IgD-negative memory B cell (primary cell): ENCODE measurements around the gene RASSF4. TPM values are rescaled to one million over a fixed set of nuclear protein-coding genes. Genes with fewer than 3 reads are reported as not detected.

Experiments
- H3K27ac Mint-ChIP-seq, 3 donors: one replicate each; pipeline ENCODE4 v1.8.0; 2020 to 2022; ENCODE audit warnings: mild to moderate bottlenecking in 3 of 3, mixed read lengths in 3 of 3, moderate library complexity in 1 of 3
- H3K27me3 Mint-ChIP-seq: one replicate; pipeline ENCODE4 v1.8.0; 2021; ENCODE audit warnings: mixed read lengths
- H3K36me3 Mint-ChIP-seq: one replicate; pipeline ENCODE4 v1.8.0; 2020; ENCODE audit warnings: mild to moderate bottlenecking, mixed read lengths
- H3K4me1 Mint-ChIP-seq, 3 donors: one replicate each; pipeline ENCODE4 v1.8.0; 2020 to 2022; ENCODE audit warnings: mixed read lengths in 3 of 3, mild to moderate bottlenecking in 1 of 3
- H3K4me3 Mint-ChIP-seq, 4 donors: one replicate each; pipeline ENCODE4 v1.8.0; 2020 to 2022; ENCODE audit warnings: mild to moderate bottlenecking in 4 of 4, mixed read lengths in 4 of 4, moderate library complexity in 3 of 4
- H3K9me3 Mint-ChIP-seq, 3 donors: one replicate each; pipeline ENCODE4 v1.8.0; 2020 to 2021; ENCODE audit warnings: mixed read lengths in 3 of 3, mild to moderate bottlenecking in 1 of 3
- polyA plus RNA-seq: library from polyadenylated mRNA; unstranded; fragments of 300-500 nt; fragmentation: Illumina TruSeq; gene quantifications from one replicate; pipeline ENCODE4 v1.2.3, GENCODE V29; 2021

Gene RASSF4
- polyA plus RNA-seq, 1 donor from 2014 or later = 0.69 TPM

GRCh38 chr10:44978213-44978569 is 18.6 kb downstream of the RASSF4 start:
- Mint-ChIP-seq H3K27me3 (no peaks in the 10 kb centered on the region), H3K27ac (no peak overlapping the region), H3K36me3 (no peaks in the 10 kb centered on the region), H3K4me3 (no peak overlapping the region), H3K4me1 (peaks cover 11 to 16% (median 15%) of the 10 kb centered on the region in 3 donors), H3K9me3 (no peaks in the 10 kb centered on the region)

GRCh38 chr10:44978570-44979280 is 19.1 kb downstream of the RASSF4 start, which contains the start of gene DEPP1:
Gene DEPP1, minus strand, starts transcription at chr10:44978809. Its CDS starts 779 bp downstream, at chr10:44978030.
- Mint-ChIP-seq H3K27ac (no peak within 1 kb of the TSS), H3K36me3 (no peaks in the 10 kb centered on the region), H3K27me3 (no peaks in the 10 kb centered on the region), H3K9me3 (no peaks in the 10 kb centered on the region), H3K4me3 (no peak within 1 kb of the TSS), H3K4me1 (peaks cover 6 to 11% (median 10%) of the 10 kb centered on the region in 3 donors)

- no peaks in the 10 kb centered on the region for H3K27me3 Mint-ChIP-seq
- H3K4me3 Mint-ChIP-seq = no peak overlapping the region
- H3K27ac Mint-ChIP-seq = no peak overlapping the region
- peaks cover 0 to 3% (median 1%) of the 10 kb centered on the region in 3 donors for H3K4me1 Mint-ChIP-seq
- no peaks in the 10 kb centered on the region for H3K9me3 Mint-ChIP-seq
- H3K36me3 Mint-ChIP-seq = no peaks in the 10 kb centered on the region
Observed at GRCh38 chr10:44979281-44980191, 19.9 kb downstream of the RASSF4 start.

GRCh38 chr10:44980309-44981171 is 20.9 kb downstream of the RASSF4 start:
- Mint-ChIP-seq H3K4me3 (no peak overlapping the region), H3K4me1 (no peaks in the 10 kb centered on the region), H3K36me3 (no peaks in the 10 kb centered on the region), H3K27me3 (no peaks in the 10 kb centered on the region), H3K9me3 (no peaks in the 10 kb centered on the region), H3K27ac (peak overlapping the region in 1 of 3 donors; percentile 82)

- Mint-ChIP-seq H3K9me3 (no peaks in the 10 kb centered on the region), H3K4me3 (no peak overlapping the region), H3K27ac (no peak overlapping the region), H3K36me3 (no peaks in the 10 kb centered on the region), H3K4me1 (no peaks in the 10 kb centered on the region), H3K27me3 (no peaks in the 10 kb centered on the region)
Observed at GRCh38 chr10:44981172-44982113, 21.8 kb downstream of the RASSF4 start.

- no peaks in the 10 kb centered on the region for H3K36me3 Mint-ChIP-seq
- H3K27me3 Mint-ChIP-seq = no peaks in the 10 kb centered on the region
- no peaks in the 10 kb centered on the region for H3K4me1 Mint-ChIP-seq
- H3K27ac Mint-ChIP-seq = no peak overlapping the region
- H3K9me3 Mint-ChIP-seq = no peaks in the 10 kb centered on the region
- no peak overlapping the region for H3K4me3 Mint-ChIP-seq
Observed at GRCh38 chr10:44982114-44982460, 22.5 kb downstream of the RASSF4 start.

- Mint-ChIP-seq H3K36me3 (no peaks in the 10 kb centered on the region), H3K4me3 (no peak overlapping the region), H3K9me3 (no peaks in the 10 kb centered on the region), H3K4me1 (no peaks in the 10 kb centered on the region), H3K27ac (no peak overlapping the region), H3K27me3 (no peaks in the 10 kb centered on the region)
Observed at GRCh38 chr10:44982496-44982895, 22.9 kb downstream of the RASSF4 start.

GRCh38 chr10:44983066-44983894 is 23.7 kb downstream of the RASSF4 start:
- H3K4me1 Mint-ChIP-seq = no peaks in the 10 kb centered on the region
- no peak overlapping the region for H3K4me3 Mint-ChIP-seq
- no peaks in the 10 kb centered on the region for H3K36me3 Mint-ChIP-seq
- H3K9me3 Mint-ChIP-seq = no peaks in the 10 kb centered on the region
- no peak overlapping the region for H3K27ac Mint-ChIP-seq
- no peaks in the 10 kb centered on the region for H3K27me3 Mint-ChIP-seq

GRCh38 chr10:44983895-44984278 is 24.3 kb downstream of the RASSF4 start:
- no peaks in the 10 kb centered on the region for H3K27me3 Mint-ChIP-seq
- no peaks in the 10 kb centered on the region for H3K9me3 Mint-ChIP-seq
- no peak overlapping the region for H3K4me3 Mint-ChIP-seq
- no peaks in the 10 kb centered on the region for H3K4me1 Mint-ChIP-seq
- H3K27ac Mint-ChIP-seq = no peak overlapping the region
- no peaks in the 10 kb centered on the region for H3K36me3 Mint-ChIP-seq

GRCh38 chr10:44984671-44985101 is 25.1 kb downstream of the RASSF4 start:
- Mint-ChIP-seq H3K9me3 (no peaks in the 10 kb centered on the region), H3K4me3 (no peak overlapping the region), H3K27ac (no peak overlapping the region), H3K4me1 (no peaks in the 10 kb centered on the region), H3K36me3 (no peaks in the 10 kb centered on the region), H3K27me3 (peaks cover 4% of the 10 kb centered on the region)

- H3K4me3 Mint-ChIP-seq = no peak overlapping the region
- no peak overlapping the region for H3K27ac Mint-ChIP-seq
- H3K36me3 Mint-ChIP-seq = no peaks in the 10 kb centered on the region
- peaks cover 4% of the 10 kb centered on the region for H3K27me3 Mint-ChIP-seq
- H3K4me1 Mint-ChIP-seq = no peaks in the 10 kb centered on the region
- H3K9me3 Mint-ChIP-seq = no peaks in the 10 kb centered on the region
Observed at GRCh38 chr10:44985175-44985681, 25.6 kb downstream of the RASSF4 start.

- Mint-ChIP-seq H3K9me3 (no peaks in the 10 kb centered on the region), H3K27ac (no peak overlapping the region), H3K4me1 (no peaks in the 10 kb centered on the region), H3K36me3 (peaks cover 2% of the 10 kb centered on the region), H3K27me3 (peaks cover 4% of the 10 kb centered on the region), H3K4me3 (no peak overlapping the region)
Observed at GRCh38 chr10:44986179-44986578, 26.6 kb downstream of the RASSF4 start.

- H3K4me1 Mint-ChIP-seq = no peaks in the 10 kb centered on the region
- H3K27me3 Mint-ChIP-seq = peaks cover 4% of the 10 kb centered on the region
- no peaks in the 10 kb centered on the region for H3K9me3 Mint-ChIP-seq
- H3K4me3 Mint-ChIP-seq = no peak overlapping the region
- no peak overlapping the region for H3K27ac Mint-ChIP-seq
- H3K36me3 Mint-ChIP-seq = peaks cover 2% of the 10 kb centered on the region
Observed at GRCh38 chr10:44986670-44987069, 27.1 kb downstream of the RASSF4 start.
